CD14-positive monocyte (primary cell): ENCODE data around the gene OGFOD3. TPM values are rescaled to one million over a fixed set of nuclear protein-coding genes. Genes with fewer than 3 reads are reported as not detected.

Source experiments
- DNase-seq, 3 donors: peaks; one replicate each; pipeline ENCODE4 v3.0.0-alpha.2; 2011 to 2022
- H2AFZ ChIP-seq: 2 replicates; pipeline ENCODE4 v1.6.0; 2012; ENCODE audit warnings: mild to moderate bottlenecking, low read depth, low read length, inconsistent platforms; ENCODE audit not compliant: insufficient read depth, poor library complexity, severe bottlenecking
- H3K27ac ChIP-seq, 2 donors: 1 replicate in 1 of 2; 2 replicates in 1 of 2; pipeline ENCODE4 v1.5.1; 2012 to 2013; ENCODE audit warnings: low read length in 2 of 2, control low read depth in 1 of 2, inconsistent platforms in 1 of 2, low read depth in 1 of 2, mild to moderate bottlenecking in 1 of 2
- H3K27me3 ChIP-seq, 2 donors: one replicate each; pipeline versions ENCODE4 v1.6.0 to v1.6.1; 2011 to 2013; ENCODE audit warnings: low read length in 2 of 2; ENCODE audit not compliant: control insufficient read depth in 2 of 2, insufficient read depth in 2 of 2
- H3K36me3 ChIP-seq, 2 donors: replicated peaks in 1 of 2; 1 replicate in 1 of 2; 2 replicates in 1 of 2; pipeline versions ENCODE4 v1.5.1 to v1.6.1; 2012 to 2013; ENCODE audit warnings: low read length in 2 of 2, control low read depth in 1 of 2, inconsistent platforms in 1 of 2, mild to moderate bottlenecking in 1 of 2; ENCODE audit not compliant: insufficient read depth in 2 of 2, control insufficient read depth in 1 of 2
- H3K4me1 ChIP-seq, 2 donors: 1 replicate in 1 of 2; 2 replicates in 1 of 2; pipeline versions ENCODE4 v1.5.1 to v1.6.1; 2012 to 2013; ENCODE audit warnings: low read length in 2 of 2, control low read depth in 1 of 2, inconsistent platforms in 1 of 2, mild to moderate bottlenecking in 1 of 2, moderate library complexity in 1 of 2; ENCODE audit not compliant: insufficient read depth in 2 of 2, control insufficient read depth in 1 of 2
- H3K4me2 ChIP-seq: replicated peaks from 2 replicates; pipeline ENCODE3; 2012; ENCODE audit warnings: low read length, moderate library complexity, mild to moderate bottlenecking; ENCODE audit not compliant: poor library complexity, severe bottlenecking; ENCODE audit errors: extremely low read depth
- H3K4me3 ChIP-seq, 3 experiments: fragments of 200-600 bp in 1 of 3; sonication (generic) in 1 of 3; replicated peaks in 1 of 3; 1 replicate in 2 of 3; 2 replicates in 1 of 3; pipeline ENCODE4 v1.5.1; 2011 to 2013; ENCODE audit warnings: low read length in 3 of 3, mild to moderate bottlenecking in 3 of 3, control low read depth in 2 of 3, low read depth in 2 of 3, inconsistent platforms in 1 of 3, moderate library complexity in 1 of 3
- H3K79me2 ChIP-seq: 2 replicates; pipeline ENCODE4 v1.6.0; 2012; ENCODE audit warnings: mild to moderate bottlenecking, control low read depth, inconsistent platforms, low read length, moderate library complexity; ENCODE audit not compliant: insufficient read depth
- H3K9ac ChIP-seq: 2 replicates; pipeline ENCODE4 v1.6.0; 2017; ENCODE audit warnings: low read length, mild to moderate bottlenecking; ENCODE audit not compliant: insufficient read depth, poor library complexity, severe bottlenecking
- H3K9me3 ChIP-seq, 2 donors: replicated peaks in 1 of 2; 1 replicate in 1 of 2; 2 replicates in 1 of 2; pipeline versions ENCODE4 v1.5.1 to v1.6.1; 2012 to 2013; ENCODE audit warnings: low read length in 2 of 2, control low read depth in 1 of 2; ENCODE audit not compliant: control insufficient read depth in 1 of 2, insufficient read depth in 1 of 2
- H4K20me1 ChIP-seq: 2 replicates; pipeline ENCODE4 v1.6.0; 2012; ENCODE audit warnings: mild to moderate bottlenecking, low read length, control low read depth, moderate library complexity; ENCODE audit not compliant: insufficient read depth
- H3K27ac Mint-ChIP-seq, 7 donors: one replicate each; pipeline ENCODE4 v1.8.0; 2020; ENCODE audit warnings: mild to moderate bottlenecking in 7 of 7, mixed read lengths in 7 of 7, moderate library complexity in 6 of 7, inconsistent platforms in 2 of 7
- H3K27me3 Mint-ChIP-seq, 3 donors: one replicate each; pipeline ENCODE4 v1.8.0; 2021 to 2022; ENCODE audit warnings: low read depth in 3 of 3, mild to moderate bottlenecking in 3 of 3, mixed read lengths in 3 of 3, moderate library complexity in 3 of 3, inconsistent platforms in 1 of 3
- H3K36me3 Mint-ChIP-seq, 2 donors: one replicate each; pipeline ENCODE4 v1.8.0; 2020; ENCODE audit warnings: mixed read lengths in 2 of 2, inconsistent platforms in 1 of 2, mild to moderate bottlenecking in 1 of 2
- H3K4me1 Mint-ChIP-seq: one replicate; pipeline ENCODE4 v1.8.0; 2020; ENCODE audit warnings: mild to moderate bottlenecking, mixed read lengths
- H3K4me3 Mint-ChIP-seq, 2 donors: one replicate each; pipeline ENCODE4 v1.8.0; 2020; ENCODE audit warnings: mild to moderate bottlenecking in 2 of 2, mixed read lengths in 2 of 2, moderate library complexity in 1 of 2
- H3K9me3 Mint-ChIP-seq, 7 donors: one replicate each; pipeline ENCODE4 v1.8.0; 2020 to 2022; ENCODE audit warnings: mixed read lengths in 7 of 7, mild to moderate bottlenecking in 6 of 7, moderate library complexity in 6 of 7, inconsistent platforms in 2 of 7
- WGBS: methylation state at CpG from one replicate; pipeline ENCODE4 v1.1.5; 2013; ENCODE audit warnings: missing lambda C conversion rate; ENCODE audit not compliant: insufficient coverage; 5-methylcytosine and 5-hydroxymethylcytosine counted together
- intact Hi-C, 2 donors: fragments of 100-400 bp; cut with micrococcal nuclease; formaldehyde crosslinking; loops; one replicate each; pipeline versions ENCODE4 v1.15.0 to v1.15.1; 2023
- polyA minus RNA-seq: library from RNA; depleted of rRNA, polyadenylated mRNA; stranded (reverse); fragments of >200 nt; gene quantifications from 2 replicates; pipeline ENCODE4 v1.2.3, GENCODE V29; 2012
- polyA plus RNA-seq, 3 donors: library from polyadenylated mRNA; depleted of rRNA in 1 of 3; unstranded in 2 of 3; stranded (reverse) in 1 of 3; fragments of 300-500 nt in 2 of 3; fragments of >200 nt in 1 of 3; fragmentation: Illumina TruSeq in 2 of 3; gene quantifications; 1 replicate in 2 of 3; 2 replicates in 1 of 3; pipeline ENCODE4 v1.2.3, GENCODE V29; 2012 to 2021
- total RNA-seq, 12 experiments: library from RNA in 1 of 12; stranded (reverse) in 1 of 12; fragments of 120-200 nt in 1 of 12; gene quantifications; one replicate each; pipeline ENCODE4 v1.2.4 and lab custom pipeline; 2013 to 2026; ENCODE audit warnings: mixed read lengths in 6 of 12, inconsistent platforms in 1 of 12
- TF ChIP-seq, protein P1 (sequence below): fragments of 200-600 bp; IDR thresholded peaks from one replicate; pipeline ENCODE4 v1.8.0; 2022; ENCODE audit warnings: antibody characterized with exemption, mild to moderate bottlenecking

OGFOD3 gene, protein sequence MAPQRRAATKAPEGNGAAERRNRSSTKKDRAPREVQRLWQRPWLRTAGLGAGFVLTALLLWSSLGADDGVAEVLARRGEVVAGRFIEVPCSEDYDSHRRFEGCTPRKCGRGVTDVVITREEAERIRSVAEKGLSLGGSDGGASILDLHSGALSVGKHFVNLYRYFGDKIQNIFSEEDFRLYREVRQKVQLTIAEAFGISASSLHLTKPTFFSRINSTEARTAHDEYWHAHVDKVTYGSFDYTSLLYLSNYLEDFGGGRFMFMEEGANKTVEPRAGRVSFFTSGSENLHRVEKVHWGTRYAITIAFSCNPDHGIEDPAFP
- 15.8 TPM for total RNA-seq (2013)
- 10 to 100 TPM; 17.9 to 36.4 (median 25.2) TPM for polyA plus RNA-seq
- polyA minus RNA-seq, result 12.2 and 20.3 TPM in 2 replicates
- 0.64 to 9.1 (median 7.1) reads per million in 11 experiments for total RNA-seq (lab: John Stamatoyannopoulos, UW)

DNA sequence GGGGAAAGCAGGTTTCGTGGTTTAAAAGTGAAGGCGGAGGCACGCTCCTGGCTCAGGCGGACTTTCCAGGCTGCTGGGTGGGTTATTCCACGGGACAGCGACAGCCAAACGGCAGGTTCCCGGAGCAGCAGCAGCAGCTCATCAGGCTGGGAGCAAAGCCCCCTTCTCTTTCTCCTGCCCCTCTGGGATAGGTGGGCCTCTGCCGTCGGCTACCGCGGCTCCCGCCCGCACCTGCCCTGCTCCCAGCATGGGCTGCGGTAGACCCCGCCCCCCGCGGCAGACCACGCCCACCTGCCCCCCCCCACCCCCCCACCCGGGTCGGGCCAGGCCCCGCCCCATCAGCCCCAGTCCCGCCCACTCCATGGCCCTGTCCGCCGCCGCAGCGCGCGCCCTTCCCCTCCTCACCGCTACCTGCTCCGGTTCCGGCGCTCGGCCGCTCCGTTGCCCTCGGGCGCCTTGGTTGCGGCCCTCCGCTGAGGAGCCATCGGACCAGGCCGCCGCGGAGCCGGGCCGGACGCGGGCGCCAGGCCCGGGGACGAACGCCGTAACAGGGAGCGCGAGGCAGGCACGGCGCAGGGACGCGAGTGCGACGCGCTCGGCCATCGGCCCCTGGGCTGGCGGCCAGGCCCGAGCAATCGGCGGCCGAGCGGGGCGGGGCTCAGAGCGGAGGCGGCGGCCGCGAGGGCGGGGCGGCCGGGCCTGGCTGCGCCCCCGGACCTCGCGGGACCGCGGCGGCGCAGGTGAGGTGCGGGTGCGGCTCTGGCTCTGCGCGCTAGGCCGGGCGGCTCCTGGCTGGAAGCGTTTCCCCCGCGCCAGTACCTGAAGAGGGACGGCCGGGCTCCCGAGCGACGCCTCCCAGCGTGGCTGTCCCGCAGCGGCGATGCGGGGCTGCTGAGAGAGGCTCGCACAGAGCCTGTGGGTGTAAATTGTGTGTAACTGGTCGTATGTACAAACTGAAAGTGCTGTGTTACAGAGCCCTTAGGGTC, at the start of gene OGFOD3, which contains the start of gene HEXD:
TSS of gene OGFOD3 (minus strand) at position 586 of the 986 bp plus-strand sequence. CDS start at position 485, 101 bp downstream.
TSS of gene HEXD (plus strand) at position 347 of the 986 bp plus-strand sequence. CDS start 1,453 bp downstream, outside the sequence.
- H3K27me3 ChIP-seq, result no peaks in the 10 kb centered on the region
- Mint-ChIP-seq H3K4me3 (peak within 1 kb of the TSS; percentile 85 to 90), H3K9me3 (peaks cover 4 to 12% (median 9%) of the 10 kb centered on the region in 7 donors), H3K27me3 (no peaks in the 10 kb centered on the region), H3K36me3 (peaks cover 32 to 37% of the 10 kb centered on the region in 2 donors), H3K4me1 (peaks cover 23% of the 10 kb centered on the region), H3K27ac (peak within 1 kb of the TSS in 4 of 7 donors; percentile 40 to 85 (median 60))
- peaks cover 46% of the 10 kb centered on the region for H4K20me1 ChIP-seq
- TF ChIP-seq, protein P1, sequence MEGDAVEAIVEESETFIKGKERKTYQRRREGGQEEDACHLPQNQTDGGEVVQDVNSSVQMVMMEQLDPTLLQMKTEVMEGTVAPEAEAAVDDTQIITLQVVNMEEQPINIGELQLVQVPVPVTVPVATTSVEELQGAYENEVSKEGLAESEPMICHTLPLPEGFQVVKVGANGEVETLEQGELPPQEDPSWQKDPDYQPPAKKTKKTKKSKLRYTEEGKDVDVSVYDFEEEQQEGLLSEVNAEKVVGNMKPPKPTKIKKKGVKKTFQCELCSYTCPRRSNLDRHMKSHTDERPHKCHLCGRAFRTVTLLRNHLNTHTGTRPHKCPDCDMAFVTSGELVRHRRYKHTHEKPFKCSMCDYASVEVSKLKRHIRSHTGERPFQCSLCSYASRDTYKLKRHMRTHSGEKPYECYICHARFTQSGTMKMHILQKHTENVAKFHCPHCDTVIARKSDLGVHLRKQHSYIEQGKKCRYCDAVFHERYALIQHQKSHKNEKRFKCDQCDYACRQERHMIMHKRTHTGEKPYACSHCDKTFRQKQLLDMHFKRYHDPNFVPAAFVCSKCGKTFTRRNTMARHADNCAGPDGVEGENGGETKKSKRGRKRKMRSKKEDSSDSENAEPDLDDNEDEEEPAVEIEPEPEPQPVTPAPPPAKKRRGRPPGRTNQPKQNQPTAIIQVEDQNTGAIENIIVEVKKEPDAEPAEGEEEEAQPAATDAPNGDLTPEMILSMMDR, result no peak
- DNase-seq, result peak; percentile 73 to 75 (median 75)
- intact Hi-C loops, result loop anchor here (1.0 to 2.0 kb wide), 2 partner anchors 32 to 33 kb away; partner anchors contain the start of gene CYBC1 (in 2 of the 2)
- peaks cover 0 to 8% of the 10 kb centered on the region in 2 donors for H3K9me3 ChIP-seq
- peaks cover 23 to 24% of the 10 kb centered on the region in 2 donors for H3K4me1 ChIP-seq
- WGBS, result 3% methylated on average over 89 of the region's 108 CpGs
- peak within 1 kb of the TSS; percentile 84 for H2AFZ ChIP-seq
- H3K79me2 ChIP-seq, result peaks cover 11% of the 10 kb centered on the region
- peaks cover 11 to 12% of the 10 kb centered on the region in 2 donors for H3K36me3 ChIP-seq
- peak within 1 kb of the TSS; percentile 65 to 98 (median 96) for H3K4me3 ChIP-seq
- H3K4me2 ChIP-seq, result peak within 1 kb of the TSS; percentile 91
- H3K27ac ChIP-seq, result peak within 1 kb of the TSS in 1 of 2 donors; percentile 66
- peak within 1 kb of the TSS; percentile 61 for H3K9ac ChIP-seq
